ENCODE data around the gene VTCN1.

VTCN1 gene

GRCh38 chr1:117174851-117175250 lies 35.9 kb downstream of the VTCN1 start:
- DNase-seq (ENCODE audit: low spot score), result no peak
- TF ChIP-seq CTCF (IDR thresholded peaks at IDR 0.05; ENCODE audit: borderline replicate concordance, control extremely low read depth, extremely low read depth, insufficient read depth, missing control alignments), result no peak
- in situ Hi-C loops (cut with MboI; ENCODE audit: low sequenced_read_pairs, unreplicated experiment), result no loop called here

GRCh38 chr1:117173691-117174090 lies 37.0 kb downstream of the VTCN1 start:
- DNase-seq (ENCODE audit: low spot score), result no peak
- in situ Hi-C loops (cut with MboI; ENCODE audit: low sequenced_read_pairs, unreplicated experiment), result no loop called here
- no peak for TF ChIP-seq CTCF (IDR thresholded peaks at IDR 0.05; ENCODE audit: borderline replicate concordance, control extremely low read depth, extremely low read depth, insufficient read depth, missing control alignments)

GRCh38 chr1:117173006-117173405 lies 37.7 kb downstream of the VTCN1 start:
- no peak for TF ChIP-seq CTCF (IDR thresholded peaks at IDR 0.05; ENCODE audit: borderline replicate concordance, control extremely low read depth, extremely low read depth, insufficient read depth, missing control alignments)
- in situ Hi-C loops (cut with MboI; ENCODE audit: low sequenced_read_pairs, unreplicated experiment), result no loop called here

GRCh38 chr1:117171900-117172511 lies 38.7 kb downstream of the VTCN1 start:
- in situ Hi-C loops (cut with MboI; ENCODE audit: low sequenced_read_pairs, unreplicated experiment), result no loop called here
- TF ChIP-seq CTCF (IDR thresholded peaks at IDR 0.05; ENCODE audit: borderline replicate concordance, control extremely low read depth, extremely low read depth, insufficient read depth, missing control alignments), result no peak
- DNase-seq (ENCODE audit: low spot score), result no peak

More at GRCh38 chr1:117173006-117173405, 37.7 kb downstream of the VTCN1 start:
- DNase-seq (ENCODE audit: low spot score), result no peak

- no peak for TF ChIP-seq CTCF (IDR thresholded peaks at IDR 0.05; ENCODE audit: borderline replicate concordance, control extremely low read depth, extremely low read depth, insufficient read depth, missing control alignments)
- in situ Hi-C loops (cut with MboI; ENCODE audit: low sequenced_read_pairs, unreplicated experiment), result no loop called here
- DNase-seq (ENCODE audit: low spot score), result no peak
These were observed 40.7 kb downstream of the VTCN1 start for GRCh38 chr1:117169871-117170596.

GRCh38 chr1:117167402-117167801 lies 43.3 kb downstream of the VTCN1 start:
- no peak for TF ChIP-seq CTCF (IDR thresholded peaks at IDR 0.05; ENCODE audit: borderline replicate concordance, control extremely low read depth, extremely low read depth, insufficient read depth, missing control alignments)
- no peak for DNase-seq (ENCODE audit: low spot score)
- in situ Hi-C loops (cut with MboI; ENCODE audit: low sequenced_read_pairs, unreplicated experiment), result no loop called here

All from GM13976 (cell line).